Measurements from ENCODE around the gene SPG11. TPM values are rescaled to one million over a fixed set of nuclear protein-coding genes. Genes with fewer than 3 reads are reported as not detected.
"Not testable (repeated sequence)": the region's sequence is repeated elsewhere in the genome, so short reads cannot be mapped to it uniquely, and the experiment has no call there.

The SPG11 gene
- total RNA-seq, 1 donor from 2014 or later = 63.3 TPM

DNA sequence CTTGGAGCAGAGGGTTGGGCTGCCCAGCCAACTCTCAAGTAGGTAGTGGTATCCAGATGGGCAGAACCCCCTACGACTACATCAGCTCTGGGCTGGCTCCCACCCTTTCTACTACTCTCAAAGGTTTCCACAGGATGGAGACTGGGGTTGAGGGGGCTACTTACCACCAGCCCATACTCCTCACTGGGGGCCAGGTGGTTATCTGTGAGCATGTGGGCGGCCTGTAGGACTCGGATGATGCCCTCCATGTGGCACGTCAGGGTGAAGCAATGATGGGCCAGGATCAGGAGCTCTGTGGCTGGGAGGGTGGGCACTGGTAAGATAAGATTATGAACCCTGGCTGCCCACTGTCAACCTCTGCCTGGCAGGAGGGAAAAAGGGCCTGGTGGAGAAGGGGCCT lies 93.1 kb downstream of the SPG11 start:
- DNase-seq (ENCODE audit: low read depth) = no peak
- TF ChIP-seq, protein P1, sequence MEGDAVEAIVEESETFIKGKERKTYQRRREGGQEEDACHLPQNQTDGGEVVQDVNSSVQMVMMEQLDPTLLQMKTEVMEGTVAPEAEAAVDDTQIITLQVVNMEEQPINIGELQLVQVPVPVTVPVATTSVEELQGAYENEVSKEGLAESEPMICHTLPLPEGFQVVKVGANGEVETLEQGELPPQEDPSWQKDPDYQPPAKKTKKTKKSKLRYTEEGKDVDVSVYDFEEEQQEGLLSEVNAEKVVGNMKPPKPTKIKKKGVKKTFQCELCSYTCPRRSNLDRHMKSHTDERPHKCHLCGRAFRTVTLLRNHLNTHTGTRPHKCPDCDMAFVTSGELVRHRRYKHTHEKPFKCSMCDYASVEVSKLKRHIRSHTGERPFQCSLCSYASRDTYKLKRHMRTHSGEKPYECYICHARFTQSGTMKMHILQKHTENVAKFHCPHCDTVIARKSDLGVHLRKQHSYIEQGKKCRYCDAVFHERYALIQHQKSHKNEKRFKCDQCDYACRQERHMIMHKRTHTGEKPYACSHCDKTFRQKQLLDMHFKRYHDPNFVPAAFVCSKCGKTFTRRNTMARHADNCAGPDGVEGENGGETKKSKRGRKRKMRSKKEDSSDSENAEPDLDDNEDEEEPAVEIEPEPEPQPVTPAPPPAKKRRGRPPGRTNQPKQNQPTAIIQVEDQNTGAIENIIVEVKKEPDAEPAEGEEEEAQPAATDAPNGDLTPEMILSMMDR (IDR thresholded peaks at IDR 0.05; ENCODE audit: insufficient read depth, low read length, poor library complexity, severe bottlenecking) = no peak
- H3K36me3 ChIP-seq (ENCODE audit: control insufficient read depth, insufficient read depth, low read length) = peaks cover 10% of the 10 kb centered on the region

DNA sequence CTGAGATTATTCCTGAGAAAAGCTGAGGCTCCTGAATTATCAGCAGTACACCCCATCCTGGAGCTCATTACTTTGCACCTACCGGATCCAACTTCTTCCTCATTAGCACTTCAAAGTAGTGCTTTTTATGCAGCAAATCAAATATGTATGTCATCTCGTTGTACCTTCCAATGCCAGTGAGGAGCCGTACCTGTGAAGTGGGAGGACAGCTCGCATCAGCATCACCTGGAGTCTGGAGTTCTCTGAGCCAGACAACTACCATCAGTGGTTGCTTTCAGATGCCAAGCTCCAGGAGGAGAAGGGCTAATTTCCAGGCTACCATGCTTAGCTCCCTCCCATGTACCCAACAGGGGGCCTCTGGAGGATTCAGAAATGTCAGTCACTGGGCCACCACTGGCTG lies 94.1 kb downstream of the SPG11 start:
- Histone ChIP-seq H3K36me3 (ENCODE audit: control insufficient read depth, insufficient read depth, low read length) (peaks cover 12% of the 10 kb centered on the region), H3K27me3 (ENCODE audit: control insufficient read depth, insufficient read depth, low read length) (no peaks in the 10 kb centered on the region), H3K4me3 (ENCODE audit: low read depth, low read length) (no peak overlapping the region)
- no peak for DNase-seq (ENCODE audit: low read depth)
- TF ChIP-seq, protein P1 (IDR thresholded peaks at IDR 0.05; ENCODE audit: insufficient read depth, low read length, poor library complexity, severe bottlenecking) = no peak

More for the DNA sequence above, 93.1 kb downstream of the SPG11 start:
- H3K27me3 ChIP-seq (ENCODE audit: control insufficient read depth, insufficient read depth, low read length) = no peaks in the 10 kb centered on the region
- H3K4me3 ChIP-seq (ENCODE audit: low read depth, low read length) = no peak overlapping the region

DNA sequence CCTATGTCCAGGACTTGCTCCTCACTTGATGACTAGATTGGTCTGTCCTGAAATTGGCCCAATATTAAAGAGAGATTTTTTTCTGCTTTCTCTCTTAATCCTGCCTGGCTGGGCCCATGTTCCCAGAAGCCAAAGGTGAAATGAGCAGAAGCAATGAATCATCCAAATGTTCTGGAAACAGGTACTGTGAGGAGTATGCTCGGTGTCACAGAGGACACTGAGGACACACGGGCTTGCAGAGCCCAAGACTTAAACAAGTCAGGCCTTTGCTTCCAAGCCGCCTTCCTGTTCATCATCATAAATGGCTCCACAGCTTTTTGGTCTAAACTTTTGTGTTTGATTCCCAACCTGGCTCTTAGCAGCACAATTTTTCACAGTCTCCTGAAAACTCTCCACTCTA lies 95.1 kb downstream of the SPG11 start:
- H3K36me3 ChIP-seq (ENCODE audit: control insufficient read depth, insufficient read depth, low read length) = peaks cover 11% of the 10 kb centered on the region
- H3K4me3 ChIP-seq (ENCODE audit: low read depth, low read length) = no peak overlapping the region
- DNase-seq (ENCODE audit: low read depth) = no peak
- no peaks in the 10 kb centered on the region for H3K27me3 ChIP-seq (ENCODE audit: control insufficient read depth, insufficient read depth, low read length)
- TF ChIP-seq, protein P1 (IDR thresholded peaks at IDR 0.05; ENCODE audit: insufficient read depth, low read length, poor library complexity, severe bottlenecking) = no peak

DNA sequence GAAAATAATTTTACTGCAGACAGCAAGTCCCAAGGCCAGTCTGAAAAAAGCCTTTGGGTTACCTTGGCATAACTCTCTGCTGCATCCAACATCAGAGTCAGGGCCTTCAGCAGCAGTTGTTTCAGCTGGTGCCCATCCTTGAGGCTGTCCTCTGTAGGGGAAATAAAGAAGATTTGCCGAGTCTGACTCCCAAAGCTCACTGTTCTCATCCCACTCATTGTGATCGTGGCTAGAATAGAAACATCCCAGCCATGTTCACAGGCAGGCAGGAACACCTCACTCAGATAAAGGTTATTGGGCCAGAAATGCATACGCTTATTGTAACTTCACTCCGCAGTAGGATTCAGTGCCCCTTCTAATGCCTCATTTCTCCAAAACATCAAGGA lies 97.3 kb downstream of the SPG11 start:
- peaks cover 12% of the 10 kb centered on the region for H3K36me3 ChIP-seq (ENCODE audit: control insufficient read depth, insufficient read depth, low read length)
- H3K27me3 ChIP-seq (ENCODE audit: control insufficient read depth, insufficient read depth, low read length) = no peaks in the 10 kb centered on the region
- TF ChIP-seq, protein P1 (IDR thresholded peaks at IDR 0.05; ENCODE audit: insufficient read depth, low read length, poor library complexity, severe bottlenecking) = no peak
- DNase-seq (ENCODE audit: low read depth) = no peak
- no peak overlapping the region for H3K4me3 ChIP-seq (ENCODE audit: low read depth, low read length)

DNA sequence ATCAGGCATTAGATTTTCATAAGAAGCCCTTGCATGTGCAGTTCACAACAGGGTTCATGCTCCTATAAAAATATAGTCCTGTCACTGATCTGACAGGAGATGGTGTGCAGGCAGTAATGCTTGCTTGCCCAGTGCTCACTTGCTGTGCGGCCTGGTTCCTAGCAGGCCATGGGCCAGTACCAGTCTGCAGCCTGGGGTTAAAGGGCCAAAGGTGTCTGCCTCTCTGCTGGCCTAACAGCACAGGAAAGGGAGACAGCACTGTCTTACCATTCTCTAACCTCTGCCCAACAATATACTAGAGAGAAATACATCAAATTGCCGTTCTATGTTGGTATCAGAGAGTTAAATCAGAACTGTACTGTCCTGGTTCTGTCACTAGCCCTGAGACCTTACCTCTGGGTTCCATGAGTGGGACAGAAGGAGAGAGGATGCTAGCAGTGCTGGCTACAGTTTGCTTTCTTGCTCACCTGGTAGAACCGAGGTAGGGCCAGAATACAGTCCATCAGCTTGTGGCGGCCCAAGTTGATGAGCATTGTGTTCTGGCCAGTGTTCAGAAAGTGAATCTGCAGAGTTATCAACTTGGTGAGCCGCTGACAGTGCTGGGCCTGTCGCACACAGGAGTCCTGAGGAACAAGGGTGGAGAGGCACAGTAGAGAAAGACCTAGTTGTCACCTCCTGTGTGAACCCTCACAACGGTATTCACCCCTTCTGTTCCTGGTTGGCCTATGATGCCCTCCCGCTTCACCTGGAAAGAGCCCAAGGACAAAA lies 97.9 kb downstream of the SPG11 start:
- H3K4me3 ChIP-seq (ENCODE audit: low read depth, low read length) = no peak overlapping the region
- H3K36me3 ChIP-seq (ENCODE audit: control insufficient read depth, insufficient read depth, low read length) = peaks cover 13% of the 10 kb centered on the region
- DNase-seq (ENCODE audit: low read depth) = no peak
- no peaks in the 10 kb centered on the region for H3K27me3 ChIP-seq (ENCODE audit: control insufficient read depth, insufficient read depth, low read length)
- TF ChIP-seq, protein P1 (IDR thresholded peaks at IDR 0.05; ENCODE audit: insufficient read depth, low read length, poor library complexity, severe bottlenecking) = no peak

DNA sequence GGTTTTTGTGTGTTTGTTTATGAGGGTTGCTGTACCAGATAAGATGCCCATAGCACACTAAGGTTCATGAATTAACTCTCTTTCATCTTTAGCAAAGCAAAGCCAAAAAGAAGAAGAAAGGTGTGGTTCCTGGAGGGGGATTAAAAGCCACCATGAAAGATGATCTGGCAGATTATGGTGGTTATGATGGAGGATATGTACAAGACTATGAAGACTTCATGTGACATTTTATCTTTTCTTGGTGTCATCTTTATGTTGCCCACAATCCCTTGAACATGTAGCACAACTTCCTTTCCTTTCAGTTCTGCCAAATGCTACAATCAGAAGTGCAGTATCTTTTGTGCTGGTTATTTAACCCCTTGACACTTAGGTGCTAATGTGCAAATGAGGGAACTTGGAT lies 102.5 kb downstream of the SPG11 start:
- peaks cover 10% of the 10 kb centered on the region for H3K36me3 ChIP-seq (ENCODE audit: control insufficient read depth, insufficient read depth, low read length)
- H3K4me3 ChIP-seq (ENCODE audit: low read depth, low read length); DNase-seq (ENCODE audit: low read depth); H3K27me3 ChIP-seq (ENCODE audit: control insufficient read depth, insufficient read depth, low read length): not testable (repeated sequence)

Measured in kidney epithelial cell (primary cell).